Prostate gland (tissue), 2 donors: ENCODE results near the gene GNB3.

Experiments used
- POLR2AphosphoS5 ChIP-seq: sonication (generic); formaldehyde crosslinking; IDR thresholded peaks from one replicate; pipeline ENCODE4 v1.6.1; 2017; ENCODE audit warnings: antibody characterized with exemption
- TF ChIP-seq, protein P1 (sequence below), 4 experiments: fragments of 200-600 bp in 2 of 4; fragments of 450-650 bp in 2 of 4; sonication (generic) in 2 of 4; IDR thresholded peaks; 1 replicate in 3 of 4; 2 replicates in 1 of 4; pipeline ENCODE4 v1.5.1; 2016 to 2019; ENCODE audit warnings: antibody characterized with exemption in 4 of 4, mild to moderate bottlenecking in 2 of 4, moderate library complexity in 2 of 4

GRCh38 chr12:6850796-6851152 is 10.0 kb downstream of the GNB3 start:
- TF ChIP-seq POLR2AphosphoS5 = no peak
- TF ChIP-seq, protein P1, sequence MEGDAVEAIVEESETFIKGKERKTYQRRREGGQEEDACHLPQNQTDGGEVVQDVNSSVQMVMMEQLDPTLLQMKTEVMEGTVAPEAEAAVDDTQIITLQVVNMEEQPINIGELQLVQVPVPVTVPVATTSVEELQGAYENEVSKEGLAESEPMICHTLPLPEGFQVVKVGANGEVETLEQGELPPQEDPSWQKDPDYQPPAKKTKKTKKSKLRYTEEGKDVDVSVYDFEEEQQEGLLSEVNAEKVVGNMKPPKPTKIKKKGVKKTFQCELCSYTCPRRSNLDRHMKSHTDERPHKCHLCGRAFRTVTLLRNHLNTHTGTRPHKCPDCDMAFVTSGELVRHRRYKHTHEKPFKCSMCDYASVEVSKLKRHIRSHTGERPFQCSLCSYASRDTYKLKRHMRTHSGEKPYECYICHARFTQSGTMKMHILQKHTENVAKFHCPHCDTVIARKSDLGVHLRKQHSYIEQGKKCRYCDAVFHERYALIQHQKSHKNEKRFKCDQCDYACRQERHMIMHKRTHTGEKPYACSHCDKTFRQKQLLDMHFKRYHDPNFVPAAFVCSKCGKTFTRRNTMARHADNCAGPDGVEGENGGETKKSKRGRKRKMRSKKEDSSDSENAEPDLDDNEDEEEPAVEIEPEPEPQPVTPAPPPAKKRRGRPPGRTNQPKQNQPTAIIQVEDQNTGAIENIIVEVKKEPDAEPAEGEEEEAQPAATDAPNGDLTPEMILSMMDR (IDR thresholded peaks at IDR 0.05) = no peak
